NCI-H446 (cell line): Measurements from ENCODE around the gene CYP26B1.

Experiments
- DNase-seq, 2 experiments: peaks; one replicate each; lab custom pipeline; 2025; lab: John Stamatoyannopoulos, UW

The CYP26B1 gene

GRCh38 chr2:72155151-72155550 lies 7.5 kb upstream of the CYP26B1 start:
- DNase-seq = no peak

GRCh38 chr2:72154386-72154975 lies 6.8 kb upstream of the CYP26B1 start:
- no peak for DNase-seq

GRCh38 chr2:72153924-72154323 lies 6.3 kb upstream of the CYP26B1 start:
- DNase-seq = no peak

- DNase-seq = no peak
These were observed 5.5 kb upstream of the CYP26B1 start for GRCh38 chr2:72153026-72153791.

GRCh38 chr2:72150861-72151356 lies 3.2 kb upstream of the CYP26B1 start:
- DNase-seq = no peak

- DNase-seq = peak; percentile 48 to 80
These were observed 2.6 kb upstream of the CYP26B1 start for GRCh38 chr2:72150157-72150860.

- no peak for DNase-seq
These were observed 2.0 kb upstream of the CYP26B1 start for GRCh38 chr2:72149556-72150156.

GRCh38 chr2:72148837-72149555 lies 1.3 kb upstream of the CYP26B1 start:
- peak in 1 of 2 experiments; percentile 39 for DNase-seq

GRCh38 chr2:72148003-72148836 lies 558 bp upstream of the CYP26B1 start:
- DNase-seq = no peak

- no peak for DNase-seq
These were observed 1.0 kb downstream of the CYP26B1 start for GRCh38 chr2:72146347-72147302.

- no peak for DNase-seq
These were observed 1.9 kb downstream of the CYP26B1 start for GRCh38 chr2:72145658-72146329.

- DNase-seq = peak; percentile 24 to 73
These were observed 2.4 kb downstream of the CYP26B1 start for GRCh38 chr2:72145289-72145657.

GRCh38 chr2:72144632-72145288 lies 2.9 kb downstream of the CYP26B1 start:
- DNase-seq = peak; percentile 24 to 68

- DNase-seq = peak in 1 of 2 experiments; percentile 62
These were observed 3.4 kb downstream of the CYP26B1 start for GRCh38 chr2:72144274-72144631.

- DNase-seq = no peak
These were observed 4.0 kb downstream of the CYP26B1 start for GRCh38 chr2:72143441-72144273.

GRCh38 chr2:72142570-72143440 lies 4.9 kb downstream of the CYP26B1 start:
- DNase-seq = no peak
